ENCODE measurements around the gene TBPL2. TPM values are rescaled to one million over a fixed set of nuclear protein-coding genes. Genes with fewer than 3 reads are reported as not detected.
"Not testable (repeated sequence)": the region's sequence is repeated elsewhere in the genome, so short reads cannot be mapped to it uniquely, and the experiment has no call there.

TBPL2 gene
- total RNA-seq (not detected), polyA plus RNA-seq (not detected)

DNA sequence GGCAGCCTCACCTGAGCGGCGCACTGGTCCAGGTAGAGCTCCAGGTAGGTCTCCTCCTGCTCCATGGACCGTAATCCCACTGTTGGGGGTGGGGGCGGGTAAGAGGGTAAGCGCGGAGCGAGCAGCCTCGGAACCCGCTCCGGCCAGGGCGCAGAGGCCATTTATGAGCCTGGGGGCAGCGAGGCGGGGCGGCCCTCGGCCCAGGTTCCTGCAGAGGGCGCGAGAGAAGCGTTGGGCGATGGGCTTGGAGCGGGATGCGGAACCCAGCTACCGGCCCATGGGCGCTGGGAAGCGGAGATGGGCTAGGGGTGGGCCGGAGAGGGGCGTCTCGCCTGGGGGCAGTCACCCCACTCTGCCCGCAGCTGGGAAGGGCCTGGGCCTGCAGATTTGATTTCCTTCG lies at the start of gene TBPL2:
Gene TBPL2, minus strand, starts transcription at position 232 of the 400 bp plus-strand sequence. Its CDS starts 167 bp downstream, at position 65.
- CTCF ChIA-PET (ENCODE audit: partially characterized antibody), result interaction anchor here (1.6 to 2.0 kb wide), 2 partner anchors 10 to 11 kb away, joined by 4 to 7 read pairs; no protein-coding TSS in a partner anchor
- no peak for DNase-seq

DNA sequence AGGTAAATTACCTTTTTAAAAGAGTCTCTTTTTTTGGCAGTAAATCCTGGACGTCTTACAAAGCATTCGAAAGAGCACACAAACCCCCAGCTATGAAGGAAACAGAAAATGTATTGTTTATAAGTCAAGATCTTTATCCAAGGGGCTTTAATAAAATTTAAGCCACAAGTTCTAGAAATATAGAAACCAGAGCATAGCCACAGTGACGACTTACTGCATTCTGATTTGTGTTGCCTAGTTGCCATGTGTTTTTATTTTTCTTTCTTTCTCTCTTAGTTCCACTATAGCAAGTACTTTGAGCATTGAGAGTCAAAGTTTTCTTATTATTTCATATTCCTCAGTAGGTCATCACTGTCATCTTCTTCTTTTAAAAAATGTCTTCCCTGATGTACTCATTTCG lies 47.8 kb upstream of the TBPL2 start:
- Mint-ChIP-seq H3K27me3 (peaks cover 6% of the 10 kb centered on the region in 2 donors), H3K4me1 (no peaks in the 10 kb centered on the region), H3K36me3 (no peaks in the 10 kb centered on the region), H3K9me3 (peaks cover 0 to 3% (median under 1%) of the 10 kb centered on the region in 8 donors), H3K4me3 (no peak overlapping the region), H3K27ac (no peak overlapping the region)
- DNase-seq, result no peak
- ChIA-PET CTCF (ENCODE audit: partially characterized antibody) (no interaction called here), POLR2A (ENCODE audit: partially characterized antibody) (no interaction called here)
- H3K4me1 ChIP-seq (ENCODE audit: insufficient read depth, low read length), result no peaks in the 10 kb centered on the region
- intact Hi-C loops (cut with micrococcal nuclease), result no loop called here
- H3K27me3 ChIP-seq (ENCODE audit: insufficient read depth, low read length), result no peaks in the 10 kb centered on the region
- no peaks in the 10 kb centered on the region for H3K9me3 ChIP-seq (ENCODE audit: control insufficient read depth in 1 of 2, low read length in 2 of 2)
- H3K36me3 ChIP-seq (ENCODE audit: insufficient read depth, low read length), result no peaks in the 10 kb centered on the region
- H3K27ac ChIP-seq (ENCODE audit: low read depth, low read length), result no peak overlapping the region
- no peak overlapping the region for H3K4me3 ChIP-seq (ENCODE audit: low read length in 2 of 2)

More for the DNA sequence above, at the start of gene TBPL2:
- Mint-ChIP-seq H3K4me3 (no peak within 1 kb of the TSS), H3K9me3 (no peaks in the 10 kb centered on the region), H3K4me1 (peaks cover 0 to 9% (median 4%) of the 10 kb centered on the region in 4 donors), H3K27me3 (peaks cover 0 to 1% of the 10 kb centered on the region in 2 donors), H3K27ac (no peak within 1 kb of the TSS), H3K36me3 (no peaks in the 10 kb centered on the region)
- POLR2A ChIA-PET (ENCODE audit: partially characterized antibody), result no interaction called here
- no peaks in the 10 kb centered on the region for H3K36me3 ChIP-seq (ENCODE audit: insufficient read depth, low read length)
- intact Hi-C loops (cut with micrococcal nuclease), result loop anchor here (10.0 kb wide), 1 partner anchor 1874 kb away; no protein-coding TSS in a partner anchor
- H3K9me3 ChIP-seq (ENCODE audit: control insufficient read depth in 1 of 2, low read length in 2 of 2), result no peaks in the 10 kb centered on the region
- no peak within 1 kb of the TSS for H3K4me3 ChIP-seq (ENCODE audit: low read length in 2 of 2)
- peaks cover under 1% of the 10 kb centered on the region for H3K4me1 ChIP-seq (ENCODE audit: insufficient read depth, low read length)
- no peaks in the 10 kb centered on the region for H3K27me3 ChIP-seq (ENCODE audit: insufficient read depth, low read length)
- H3K27ac ChIP-seq (ENCODE audit: low read depth, low read length), result no peak within 1 kb of the TSS

DNA sequence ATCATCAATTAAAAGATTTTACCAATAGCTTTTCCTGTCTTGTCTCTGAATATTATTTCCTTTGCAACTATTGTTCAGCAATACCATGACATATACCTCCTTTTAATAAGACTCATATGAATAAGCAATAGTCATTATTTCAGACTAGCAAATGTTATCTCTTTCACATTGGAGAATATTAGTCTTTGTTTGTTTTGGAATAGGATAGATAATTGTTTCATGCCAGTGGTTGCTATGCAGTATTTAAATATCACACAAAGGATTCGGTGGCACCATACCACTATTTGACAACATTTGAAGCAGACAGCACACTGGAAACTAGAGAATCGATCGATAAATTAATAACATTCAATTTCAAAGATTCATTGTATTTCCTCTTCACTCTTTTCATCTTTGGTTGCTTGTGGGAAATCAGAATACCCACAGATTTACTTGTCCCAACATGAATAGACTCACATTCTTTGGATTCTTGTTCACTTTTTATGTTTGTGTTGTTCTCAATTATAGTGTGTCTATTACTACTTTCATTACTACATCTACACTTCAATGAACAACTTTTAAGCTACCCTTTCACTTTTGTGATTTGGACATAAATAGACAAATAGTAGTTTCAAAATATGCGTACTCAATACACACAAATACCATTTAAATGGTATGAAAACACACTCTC lies 42.7 kb upstream of the TBPL2 start:
- Histone ChIP-seq H3K36me3 (ENCODE audit: insufficient read depth, low read length) (no peaks in the 10 kb centered on the region), H3K4me3 (ENCODE audit: low read length in 2 of 2) (no peak overlapping the region), H3K27ac (ENCODE audit: low read depth, low read length) (no peak overlapping the region), H3K4me1 (ENCODE audit: insufficient read depth, low read length) (no peaks in the 10 kb centered on the region), H3K27me3 (ENCODE audit: insufficient read depth, low read length) (no peaks in the 10 kb centered on the region), H3K9me3 (ENCODE audit: control insufficient read depth in 1 of 2, low read length in 2 of 2) (no peaks in the 10 kb centered on the region)
- no peak overlapping the region for H3K4me3 Mint-ChIP-seq
- POLR2A ChIA-PET (ENCODE audit: partially characterized antibody), result no interaction called here
- CTCF ChIA-PET (ENCODE audit: partially characterized antibody), result interaction anchor here (2.1 kb wide), 1 partner anchor 37 kb away, joined by 10 read pairs; no protein-coding TSS in a partner anchor
- H3K27me3 Mint-ChIP-seq, result peaks cover 0 to 3% of the 10 kb centered on the region in 2 donors
- H3K9me3 Mint-ChIP-seq, result no peaks in the 10 kb centered on the region
- no peaks in the 10 kb centered on the region for H3K4me1 Mint-ChIP-seq
- H3K36me3 Mint-ChIP-seq, result no peaks in the 10 kb centered on the region
- intact Hi-C loops (cut with micrococcal nuclease), result no loop called here
- no peak overlapping the region for H3K27ac Mint-ChIP-seq
- DNase-seq, result no peak

DNA sequence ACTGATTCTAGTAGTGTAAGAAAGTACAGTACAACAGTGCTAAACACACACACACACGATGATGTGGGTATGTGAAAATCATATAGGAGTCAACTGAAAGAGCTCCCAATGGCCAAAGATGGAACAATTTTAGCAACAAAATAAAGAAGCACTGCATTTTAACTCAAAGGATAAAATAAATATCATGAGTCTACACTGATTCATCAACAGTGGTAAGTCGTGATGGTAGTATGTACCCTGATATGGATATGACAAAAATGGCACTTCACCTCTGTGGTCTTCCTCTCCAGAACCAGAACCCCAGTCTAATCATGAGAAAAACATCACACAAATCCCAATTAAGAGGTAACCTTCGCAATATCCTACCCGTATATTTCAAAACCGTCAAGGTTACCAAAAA lies 41.4 kb upstream of the TBPL2 start:
- Histone ChIP-seq H3K27ac (ENCODE audit: low read depth, low read length) (no peak overlapping the region), H3K4me1 (ENCODE audit: insufficient read depth, low read length) (no peaks in the 10 kb centered on the region), H3K27me3 (ENCODE audit: insufficient read depth, low read length) (no peaks in the 10 kb centered on the region), H3K9me3 (ENCODE audit: control insufficient read depth in 1 of 2, low read length in 2 of 2) (no peaks in the 10 kb centered on the region), H3K36me3 (ENCODE audit: insufficient read depth, low read length) (no peaks in the 10 kb centered on the region), H3K4me3 (ENCODE audit: low read length in 2 of 2) (no peak overlapping the region)
- DNase-seq, result no peak
- Mint-ChIP-seq H3K4me3 (no peak overlapping the region), H3K9me3 (no peaks in the 10 kb centered on the region), H3K27me3 (peaks cover 0 to 3% of the 10 kb centered on the region in 2 donors), H3K36me3 (no peaks in the 10 kb centered on the region), H3K4me1 (no peaks in the 10 kb centered on the region), H3K27ac (no peak overlapping the region)
- intact Hi-C loops (cut with micrococcal nuclease), result no loop called here
- ChIA-PET CTCF (ENCODE audit: partially characterized antibody) (no interaction called here), POLR2A (ENCODE audit: partially characterized antibody) (no interaction called here)

DNA sequence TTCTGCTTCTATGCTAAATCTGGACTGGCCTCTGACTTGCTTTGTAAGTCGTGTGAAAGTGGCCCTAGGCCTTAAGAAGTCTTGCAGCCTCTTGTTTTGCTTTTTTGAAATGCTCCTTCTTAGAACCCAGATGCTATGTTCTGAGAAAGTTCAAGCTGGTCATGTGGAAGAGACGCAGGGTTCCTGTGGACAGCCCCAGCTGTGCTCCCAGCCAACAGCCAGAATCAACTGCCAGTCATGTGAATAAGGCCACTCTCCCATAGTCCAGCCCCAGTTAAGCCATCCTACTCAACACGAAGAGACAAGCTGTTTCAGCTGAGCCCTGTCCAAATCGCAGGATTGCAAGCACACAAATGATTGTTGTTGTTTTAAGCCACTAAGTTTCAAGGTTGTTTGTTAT lies 37.3 kb upstream of the TBPL2 start:
- H3K9me3 Mint-ChIP-seq, result no peaks in the 10 kb centered on the region
- ChIA-PET POLR2A (ENCODE audit: partially characterized antibody) (no interaction called here), CTCF (ENCODE audit: partially characterized antibody) (no interaction called here)
- no peaks in the 10 kb centered on the region for H3K27me3 Mint-ChIP-seq
- no peaks in the 10 kb centered on the region for H3K4me1 Mint-ChIP-seq
- no peaks in the 10 kb centered on the region for H3K36me3 ChIP-seq (ENCODE audit: insufficient read depth, low read length)
- no peaks in the 10 kb centered on the region for H3K9me3 ChIP-seq (ENCODE audit: control insufficient read depth in 1 of 2, low read length in 2 of 2)
- DNase-seq, result no peak
- H3K4me3 Mint-ChIP-seq, result no peak overlapping the region
- H3K4me3 ChIP-seq (ENCODE audit: low read length in 2 of 2), result no peak overlapping the region
- H3K27me3 ChIP-seq (ENCODE audit: insufficient read depth, low read length), result no peaks in the 10 kb centered on the region
- intact Hi-C loops (cut with micrococcal nuclease), result no loop called here
- H3K36me3 Mint-ChIP-seq, result no peaks in the 10 kb centered on the region
- H3K27ac ChIP-seq (ENCODE audit: low read depth, low read length), result no peak overlapping the region
- no peaks in the 10 kb centered on the region for H3K4me1 ChIP-seq (ENCODE audit: insufficient read depth, low read length)
- H3K27ac Mint-ChIP-seq, result no peak overlapping the region

DNA sequence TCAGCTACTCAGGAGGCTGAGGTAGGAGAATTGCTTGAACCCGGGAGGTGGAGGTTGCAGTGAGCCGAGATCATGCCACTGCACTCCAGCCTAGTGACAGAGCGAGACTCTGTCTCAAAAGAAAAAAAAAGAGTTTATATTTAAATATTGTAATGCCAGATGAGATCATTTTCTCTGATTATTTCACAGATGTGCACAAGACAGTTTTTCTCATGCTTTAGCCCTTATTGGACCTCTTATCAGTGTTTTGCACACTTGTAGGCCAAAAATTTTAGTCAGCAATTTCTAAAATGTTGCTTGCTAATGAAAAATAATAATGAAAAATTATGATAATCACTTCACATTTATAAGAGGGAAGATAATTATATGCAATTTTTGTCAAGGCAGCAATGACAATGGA lies 36.0 kb upstream of the TBPL2 start:
- H3K27me3 ChIP-seq (ENCODE audit: insufficient read depth, low read length); H3K36me3 ChIP-seq (ENCODE audit: insufficient read depth, low read length); H3K27me3 Mint-ChIP-seq; CTCF ChIA-PET (ENCODE audit: partially characterized antibody); H3K4me1 Mint-ChIP-seq; DNase-seq; intact Hi-C loops (cut with micrococcal nuclease); H3K27ac Mint-ChIP-seq; H3K4me3 Mint-ChIP-seq; H3K36me3 Mint-ChIP-seq; H3K4me1 ChIP-seq (ENCODE audit: insufficient read depth, low read length); H3K27ac ChIP-seq (ENCODE audit: low read depth, low read length); H3K9me3 Mint-ChIP-seq; POLR2A ChIA-PET (ENCODE audit: partially characterized antibody); H3K9me3 ChIP-seq (ENCODE audit: control insufficient read depth in 1 of 2, low read length in 2 of 2); H3K4me3 ChIP-seq (ENCODE audit: low read length in 2 of 2): not testable (repeated sequence)

DNA sequence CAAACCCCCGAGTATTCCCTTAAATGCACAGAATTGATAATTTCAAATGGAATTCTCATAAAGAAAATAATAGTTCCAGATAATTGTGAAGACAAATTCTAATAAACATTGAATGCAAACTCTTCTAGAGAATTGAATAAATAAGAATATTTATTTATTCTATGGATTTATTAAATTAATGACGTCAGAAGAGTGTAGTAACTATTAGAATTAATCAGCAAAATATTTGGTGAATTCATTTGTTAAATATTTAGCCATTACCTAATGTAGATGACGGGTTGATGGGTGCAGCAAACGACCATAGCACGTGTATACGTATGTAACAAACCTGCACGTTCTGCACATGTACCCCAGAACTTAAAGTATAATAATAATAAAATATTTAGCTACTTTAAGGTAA lies 33.4 kb upstream of the TBPL2 start:
- ChIA-PET CTCF (ENCODE audit: partially characterized antibody) (no interaction called here), POLR2A (ENCODE audit: partially characterized antibody) (no interaction called here)
- DNase-seq, result no peak
- no peaks in the 10 kb centered on the region for H3K4me1 ChIP-seq (ENCODE audit: insufficient read depth, low read length)
- no peaks in the 10 kb centered on the region for H3K27me3 ChIP-seq (ENCODE audit: insufficient read depth, low read length)
- H3K27ac ChIP-seq (ENCODE audit: low read depth, low read length), result no peak overlapping the region
- Mint-ChIP-seq H3K4me1 (no peaks in the 10 kb centered on the region), H3K27ac (no peak overlapping the region), H3K9me3 (no peaks in the 10 kb centered on the region), H3K36me3 (no peaks in the 10 kb centered on the region), H3K27me3 (peaks cover 0 to 3% of the 10 kb centered on the region in 2 donors), H3K4me3 (no peak overlapping the region)
- no peak overlapping the region for H3K4me3 ChIP-seq (ENCODE audit: low read length in 2 of 2)
- no peaks in the 10 kb centered on the region for H3K9me3 ChIP-seq (ENCODE audit: control insufficient read depth in 1 of 2, low read length in 2 of 2)
- intact Hi-C loops (cut with micrococcal nuclease), result no loop called here
- no peaks in the 10 kb centered on the region for H3K36me3 ChIP-seq (ENCODE audit: insufficient read depth, low read length)
